ENCODE data around the gene WASL.

- TF ChIP-seq SREBF2 (IDR thresholded peaks at IDR 0.05) (no peak), POLR2A (IDR thresholded peaks at IDR 0.05; ENCODE audit: low read length) (no peak), MYC (IDR thresholded peaks at IDR 0.05; ENCODE audit: borderline replicate concordance, low read length) (no peak), CEBPB (IDR thresholded peaks at IDR 0.05) (no peak), CTCF (IDR thresholded peaks at IDR 0.05) (no peak), USF2 (IDR thresholded peaks at IDR 0.05) (no peak), RFX5 (IDR thresholded peaks at IDR 0.05) (no peak), CBX2 (IDR thresholded peaks at IDR 0.05; ENCODE audit: borderline replicate concordance, low read depth) (no peak), BCL3 (IDR thresholded peaks at IDR 0.05) (no peak), JUN (IDR thresholded peaks at IDR 0.05) (no peak)
These were observed 67.2 kb downstream of the WASL start for GRCh38 chr7:123681561-123681960.

Data from A549 (cell line).